NCI-H1417 (cell line): ENCODE measurements around the gene CBX3.
"Not testable (repeated sequence)": the region's sequence is repeated elsewhere in the genome, so short reads cannot be mapped to it uniquely, and the experiment has no call there.

Experiments
- DNase-seq, 3 experiments: peaks; one replicate each; lab custom pipeline; 2025; lab: John Stamatoyannopoulos, UW

Gene CBX3

DNA sequence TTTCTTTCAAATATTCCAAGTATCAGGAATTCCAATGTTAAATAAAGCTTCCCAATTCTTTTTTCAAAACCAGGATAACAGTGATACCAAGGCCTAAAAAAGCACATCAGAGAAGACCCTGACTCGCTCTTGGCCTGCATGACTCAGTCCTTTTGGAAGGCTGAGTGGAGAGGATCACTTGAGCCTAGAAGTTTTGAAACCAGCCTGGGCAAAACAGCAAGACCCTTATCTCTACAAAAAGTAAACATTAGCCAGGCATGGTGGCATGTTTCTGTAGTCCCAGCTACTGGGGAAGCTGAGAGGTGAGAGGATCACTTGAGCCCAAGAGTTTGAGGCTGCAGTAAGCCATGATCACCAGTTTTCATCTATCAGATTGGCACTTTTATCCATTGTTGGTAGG is 30.9 kb upstream of the CBX3 start:
- no peak for DNase-seq

DNA sequence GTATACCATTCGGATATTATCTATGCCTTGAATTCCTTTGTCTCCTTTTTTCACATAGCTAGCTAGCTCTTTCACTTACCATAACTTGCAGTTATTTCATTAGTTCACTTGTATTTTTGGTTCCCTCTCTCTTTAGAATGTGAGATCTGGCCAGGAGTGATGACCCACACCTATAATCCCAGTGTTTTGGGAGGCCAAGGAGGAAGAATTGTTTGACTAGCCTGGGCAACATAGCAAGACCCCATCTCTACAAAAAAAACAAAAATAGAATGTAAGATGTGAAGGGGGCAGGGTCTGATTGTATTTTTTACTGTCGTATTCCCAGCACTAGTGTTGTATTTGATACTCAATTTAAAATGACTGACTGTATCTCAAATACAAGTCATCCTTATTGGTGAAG is 29.9 kb upstream of the CBX3 start:
- no peak for DNase-seq

DNA sequence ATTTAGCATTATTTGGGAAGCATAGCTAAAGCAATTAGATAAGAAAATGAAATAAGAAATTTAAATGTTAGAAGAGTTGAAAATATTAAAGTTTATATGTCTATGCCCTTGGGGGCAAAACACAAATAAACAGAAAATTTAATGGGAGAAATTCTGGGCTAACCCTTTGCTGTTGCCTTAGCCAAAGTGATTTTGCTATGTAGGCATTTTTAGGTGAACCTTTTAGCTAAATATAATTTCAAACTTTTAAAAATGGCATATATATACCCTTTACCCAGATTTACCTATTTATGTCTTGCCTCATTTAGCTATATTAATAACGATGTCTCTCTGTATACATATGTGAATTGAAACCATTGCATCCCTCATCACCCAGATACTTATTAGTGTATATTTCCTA is 29.5 kb upstream of the CBX3 start:
- no peak for DNase-seq

DNA sequence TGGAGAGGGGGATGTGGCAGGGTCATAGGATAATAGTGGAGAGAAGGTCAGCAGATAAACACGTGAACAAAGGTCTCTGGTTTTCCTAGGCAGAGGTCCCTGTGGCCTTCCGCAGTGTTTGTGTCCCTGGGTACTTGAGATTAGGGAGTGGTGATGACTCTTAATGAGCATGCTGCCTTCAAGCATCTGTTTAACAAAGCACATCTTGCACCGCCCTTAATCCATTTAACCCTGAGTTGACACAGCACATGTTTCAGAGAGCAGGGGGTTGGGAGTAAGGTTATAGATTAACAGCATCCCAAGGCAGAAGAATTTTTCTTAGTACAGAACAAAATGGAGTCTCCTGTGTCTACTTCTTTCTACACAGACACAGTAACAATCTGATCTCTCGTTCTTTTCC is 25.6 kb upstream of the CBX3 start:
- DNase-seq, result not testable (repeated sequence)

DNA sequence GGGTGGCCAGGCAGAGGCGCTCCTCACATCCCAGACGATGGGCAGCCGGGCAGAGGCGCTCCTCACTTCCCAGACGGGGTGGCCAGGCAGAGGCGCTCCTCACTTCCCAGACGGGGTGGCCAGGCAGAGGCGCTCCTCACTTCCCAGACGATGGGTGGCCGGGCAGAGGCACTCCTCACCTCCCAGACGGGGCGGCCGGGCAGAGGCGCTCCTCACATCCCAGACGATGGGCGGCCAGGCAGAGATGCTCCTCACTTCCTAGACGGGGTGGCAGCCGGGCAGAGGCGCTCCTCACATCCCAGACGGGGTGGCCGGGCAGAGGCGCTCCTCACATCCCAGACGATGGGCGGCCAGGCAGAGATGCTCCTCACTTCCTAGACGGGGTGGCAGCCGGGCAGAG is 24.8 kb upstream of the CBX3 start:
- not testable (repeated sequence) for DNase-seq

DNA sequence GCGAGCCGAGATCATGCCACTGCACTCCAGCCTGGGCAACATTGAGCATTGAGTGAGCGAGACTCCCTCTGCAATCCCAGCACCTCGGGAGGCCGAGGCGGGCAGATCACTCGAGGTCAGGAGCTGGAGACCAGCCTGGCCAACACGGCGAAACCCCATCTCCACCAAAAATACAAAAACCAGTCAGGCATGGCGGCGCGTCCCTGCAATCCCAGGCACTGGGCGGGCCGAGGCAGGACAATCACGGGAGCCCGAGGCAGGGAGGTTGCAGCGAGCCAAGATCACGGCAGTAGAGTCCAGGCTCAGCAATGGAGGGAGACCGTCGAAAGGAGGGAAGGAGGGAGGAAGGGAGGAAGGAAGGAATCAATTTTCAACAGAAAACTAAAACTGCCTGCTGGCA is 24.3 kb upstream of the CBX3 start:
- not testable (repeated sequence) for DNase-seq

DNA sequence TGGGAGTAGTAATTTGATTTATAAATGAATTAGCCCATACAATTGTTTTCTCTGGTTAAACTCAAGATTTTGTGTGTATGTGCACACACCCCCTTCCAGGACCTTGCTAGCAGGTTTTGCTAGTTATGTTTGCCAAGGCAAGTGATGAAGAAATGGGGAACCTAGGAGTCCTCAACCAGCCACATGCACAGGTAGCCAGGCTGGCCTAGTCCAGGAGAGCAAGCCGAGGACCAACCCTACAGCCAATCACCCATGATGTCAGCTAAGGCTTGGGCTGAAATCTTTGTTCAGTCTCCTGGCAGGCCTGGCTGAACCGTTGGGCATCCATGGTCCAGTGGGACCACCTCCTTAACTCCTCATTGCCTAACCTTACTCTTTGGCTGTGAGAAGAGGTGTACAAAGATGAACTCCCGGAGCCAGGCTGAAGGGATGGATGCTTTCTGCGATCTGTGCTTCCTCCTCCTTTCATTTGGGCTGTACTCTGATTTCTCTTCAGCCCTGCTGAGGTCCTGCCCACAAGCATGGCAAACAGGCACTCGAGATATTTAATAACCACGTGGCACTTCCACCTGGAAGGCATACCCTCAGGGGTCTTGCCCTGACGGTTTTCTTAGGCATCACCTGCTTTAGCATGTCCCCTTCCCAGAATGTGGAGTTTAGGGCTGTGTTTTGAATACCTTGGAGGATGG is 23.1 kb upstream of the CBX3 start:
- no peak for DNase-seq

DNA sequence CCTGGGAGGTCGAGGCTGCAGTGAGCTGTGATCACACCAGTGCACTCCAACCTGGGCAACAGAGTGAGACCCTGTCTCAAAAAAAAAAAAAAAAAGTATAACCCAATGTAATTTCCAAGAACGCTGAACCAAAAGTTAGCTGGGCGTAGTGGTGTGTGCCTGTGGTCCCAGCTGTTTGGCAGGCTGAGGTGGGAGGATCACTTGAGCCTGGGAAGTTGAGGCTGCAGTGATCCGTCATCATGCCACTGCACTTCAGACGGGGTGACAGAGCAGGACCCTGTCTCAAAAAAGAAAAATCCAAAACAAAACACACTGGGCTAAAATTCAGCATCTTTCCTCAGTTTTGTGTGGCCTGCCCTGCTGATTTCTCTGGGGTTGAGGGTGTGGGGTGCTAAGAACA is 22.1 kb upstream of the CBX3 start:
- no peak for DNase-seq

DNA sequence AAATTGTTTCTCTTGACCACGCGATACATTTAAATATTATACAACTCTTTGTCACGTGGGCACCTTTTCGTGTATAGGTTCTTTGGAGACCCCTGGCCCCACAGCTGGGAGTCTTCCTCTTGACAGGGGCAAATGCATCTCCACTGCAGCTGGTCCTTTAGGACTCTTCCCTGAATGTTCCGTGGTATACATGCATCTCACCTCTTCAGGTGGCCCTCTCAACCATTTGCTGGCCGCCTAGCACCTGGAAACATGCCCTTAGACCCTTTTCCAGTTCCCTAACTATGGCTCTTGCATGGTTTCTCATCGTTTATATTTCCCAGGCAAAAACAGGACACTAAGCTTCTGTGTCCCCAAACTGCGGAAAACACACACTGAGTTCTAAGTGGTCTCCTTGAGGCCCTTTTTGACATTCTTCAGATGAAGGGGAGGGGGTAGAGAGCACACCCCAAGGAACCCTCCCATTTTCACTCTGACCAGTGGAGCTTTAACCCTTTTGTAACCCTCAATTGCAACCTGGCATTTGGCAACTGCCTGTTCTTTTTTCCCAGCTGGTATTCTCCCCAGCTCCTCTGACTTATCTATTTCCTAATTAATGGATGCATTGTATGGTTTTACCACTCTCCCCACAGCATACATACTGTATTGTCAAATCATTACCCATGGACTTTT is 21.6 kb upstream of the CBX3 start:
- no peak for DNase-seq

DNA sequence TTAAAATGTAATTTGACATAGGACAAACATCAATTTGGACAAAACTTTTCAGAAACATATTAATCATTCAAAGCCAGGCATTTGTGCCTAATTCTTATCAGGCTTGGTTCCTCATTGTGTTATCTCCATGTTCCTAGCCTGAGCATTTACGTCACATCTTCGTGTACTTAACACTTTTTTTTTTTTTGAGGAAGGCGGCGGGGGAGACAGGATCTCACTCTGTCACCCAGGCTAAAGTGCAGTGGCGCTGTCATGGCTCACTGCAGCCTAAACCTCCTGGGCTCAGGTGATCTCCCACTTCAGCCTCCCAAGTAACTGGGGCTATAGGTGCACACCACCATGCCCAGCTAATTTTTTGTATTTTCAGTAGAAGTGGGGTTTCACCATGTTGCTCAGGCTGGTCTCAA is 20.8 kb upstream of the CBX3 start:
- DNase-seq, result no peak

DNA sequence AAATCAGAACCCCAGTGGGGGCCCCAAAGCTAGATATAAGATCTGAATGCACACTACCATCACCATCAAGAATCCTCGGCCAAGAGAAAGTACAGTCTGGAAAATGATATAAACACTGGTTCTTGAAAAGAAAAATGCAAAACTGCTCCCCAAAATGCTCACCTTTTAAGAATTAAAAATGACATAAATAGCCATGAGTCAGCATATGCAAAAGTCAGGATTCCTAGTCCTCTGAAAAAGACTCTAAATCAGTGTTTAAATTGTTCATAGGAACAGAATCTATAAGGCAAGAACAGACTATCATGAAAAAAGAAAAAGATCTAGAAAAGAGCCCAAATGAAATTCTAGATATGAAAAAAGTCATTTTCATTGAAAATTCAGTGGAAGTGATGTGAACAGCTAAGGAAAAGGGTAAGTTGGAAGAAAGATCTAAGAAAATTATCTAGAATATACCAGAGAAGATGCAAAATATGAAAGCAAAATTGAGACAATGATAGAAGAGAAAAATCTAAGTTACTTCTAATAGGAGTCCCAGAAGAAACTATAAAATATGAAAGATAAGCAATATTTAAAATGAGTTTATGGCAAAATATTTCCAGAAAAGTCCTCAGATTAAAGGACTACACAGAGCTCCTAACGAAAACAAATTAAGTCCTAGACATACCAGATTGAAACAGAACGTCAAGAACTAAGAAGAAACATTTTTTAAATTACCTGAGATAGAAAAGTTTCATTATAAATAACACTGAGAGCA is 19.9 kb upstream of the CBX3 start:
- DNase-seq, result no peak

DNA sequence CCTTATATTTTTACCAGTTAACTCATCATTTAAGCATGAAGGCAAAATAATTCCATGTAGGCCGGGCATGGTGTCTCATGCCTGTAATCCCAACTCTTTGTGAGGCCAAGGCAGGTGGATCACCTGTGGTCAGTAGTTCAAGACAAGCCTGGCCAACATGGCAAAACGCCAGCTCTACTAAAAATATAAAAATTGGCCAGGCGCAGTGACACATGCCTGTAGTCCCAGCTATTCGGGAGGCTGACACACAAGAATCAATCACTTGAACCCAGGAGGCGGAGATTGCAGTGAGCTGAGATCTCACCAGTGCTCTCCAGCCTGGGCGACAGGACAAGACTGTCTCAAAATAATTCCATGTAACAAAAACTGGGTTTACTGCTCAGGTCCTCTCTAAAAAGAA is 19.3 kb upstream of the CBX3 start:
- peak in 1 of 3 experiments; percentile 48 for DNase-seq

DNA sequence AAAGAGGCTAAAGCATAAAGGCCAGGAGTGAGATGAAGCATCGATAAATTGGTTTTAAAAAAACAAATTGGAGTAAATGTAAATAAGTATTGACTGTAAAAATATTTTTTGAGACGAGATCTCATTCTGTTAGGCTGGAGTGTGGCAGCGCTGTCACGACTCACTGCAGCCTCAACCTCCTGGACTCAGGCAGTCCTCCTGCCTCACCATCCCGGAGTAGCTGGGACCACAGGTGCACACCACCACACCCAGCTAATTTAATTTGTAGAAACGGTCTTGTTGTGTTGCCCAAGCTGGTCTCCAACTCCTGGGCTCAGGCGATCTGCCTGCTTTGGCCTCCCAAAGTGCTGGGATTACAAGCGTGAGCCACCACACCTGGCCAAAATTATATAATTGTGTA is 18.8 kb upstream of the CBX3 start:
- DNase-seq, result peak in 1 of 3 experiments; percentile 48

DNA sequence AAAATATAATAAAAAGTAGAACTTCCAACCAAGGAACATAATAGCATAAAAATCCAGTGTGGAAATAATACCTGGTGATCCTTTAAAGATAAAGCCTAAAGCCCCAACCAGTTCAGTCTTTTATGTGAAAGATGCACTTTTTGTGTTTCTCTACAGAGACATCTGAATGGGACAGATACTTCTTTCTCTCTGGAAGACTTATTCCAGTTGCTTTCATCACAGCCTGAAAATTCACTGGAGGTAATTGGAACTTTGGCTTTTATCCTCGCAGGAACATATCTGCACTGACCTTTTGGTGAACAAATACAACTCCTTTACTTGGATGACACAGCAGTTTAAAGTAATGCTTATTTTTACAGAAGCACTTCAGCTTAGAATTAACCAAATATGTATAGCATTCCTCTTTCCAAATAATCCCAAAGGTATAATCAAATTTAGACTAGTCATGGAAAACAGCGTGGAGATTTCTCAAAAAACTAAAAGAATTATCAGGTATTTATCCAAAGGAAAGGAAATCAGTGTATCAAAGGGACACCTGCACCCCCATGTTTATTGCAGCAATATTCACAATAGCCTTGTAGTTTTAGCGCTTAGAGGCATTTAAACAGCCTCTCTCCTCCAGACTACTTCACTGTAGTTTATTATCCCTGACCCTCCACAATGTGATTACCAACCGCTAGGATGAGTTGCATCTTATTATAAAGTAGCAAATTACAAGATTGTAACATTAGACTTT is 17.8 kb upstream of the CBX3 start:
- DNase-seq, result peak in 1 of 3 experiments; percentile 60

DNA sequence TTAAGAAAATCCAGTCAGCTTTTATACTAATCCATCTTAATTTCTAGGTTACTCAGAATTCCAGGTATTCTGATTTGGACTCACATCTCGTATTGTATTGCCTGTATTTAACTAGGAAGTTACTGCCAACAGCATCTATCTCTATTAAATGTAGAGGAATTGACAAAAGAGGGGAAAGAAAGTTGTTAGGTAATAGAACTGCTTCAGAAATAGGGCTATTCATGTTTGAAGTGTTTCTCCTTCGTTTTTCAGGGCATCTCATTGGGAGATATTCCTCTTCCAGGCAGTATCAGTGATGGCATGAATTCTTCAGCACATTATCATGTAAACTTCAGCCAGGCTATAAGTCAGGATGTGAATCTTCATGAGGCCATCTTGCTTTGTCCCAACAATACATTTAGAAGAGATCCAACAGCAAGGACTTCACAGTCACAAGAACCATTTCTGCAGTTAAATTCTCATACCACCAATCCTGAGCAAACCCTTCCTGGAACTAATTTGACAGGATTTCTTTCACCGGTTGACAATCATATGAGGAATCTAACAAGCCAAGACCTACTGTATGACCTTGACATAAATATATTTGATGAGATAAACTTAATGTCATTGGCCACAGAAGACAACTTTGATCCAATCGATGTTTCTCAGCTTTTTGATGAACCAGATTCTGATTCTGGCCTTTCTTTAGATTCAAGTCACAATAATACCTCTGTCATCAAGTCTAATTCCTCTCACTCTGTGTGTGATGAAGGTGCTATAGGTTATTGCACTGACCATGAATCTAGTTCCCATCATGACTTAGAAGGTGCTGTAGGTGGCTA is 17.1 kb upstream of the CBX3 start:
- DNase-seq, result peak in 1 of 3 experiments; percentile 60

DNA sequence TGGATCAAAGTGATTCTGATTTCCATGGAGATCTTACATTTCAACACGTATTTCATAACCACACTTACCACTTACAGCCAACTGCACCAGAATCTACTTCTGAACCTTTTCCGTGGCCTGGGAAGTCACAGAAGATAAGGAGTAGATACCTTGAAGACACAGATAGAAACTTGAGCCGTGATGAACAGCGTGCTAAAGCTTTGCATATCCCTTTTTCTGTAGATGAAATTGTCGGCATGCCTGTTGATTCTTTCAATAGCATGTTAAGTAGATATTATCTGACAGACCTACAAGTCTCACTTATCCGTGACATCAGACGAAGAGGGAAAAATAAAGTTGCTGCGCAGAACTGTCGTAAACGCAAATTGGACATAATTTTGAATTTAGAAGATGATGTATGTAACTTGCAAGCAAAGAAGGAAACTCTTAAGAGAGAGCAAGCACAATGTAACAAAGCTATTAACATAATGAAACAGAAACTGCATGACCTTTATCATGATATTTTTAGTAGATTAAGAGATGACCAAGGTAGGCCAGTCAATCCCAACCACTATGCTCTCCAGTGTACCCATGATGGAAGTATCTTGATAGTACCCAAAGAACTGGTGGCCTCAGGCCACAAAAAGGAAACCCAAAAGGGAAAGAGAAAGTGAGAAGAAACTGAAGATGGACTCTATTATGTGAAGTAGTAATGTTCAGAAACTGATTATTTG is 16.3 kb upstream of the CBX3 start:
- DNase-seq, result peak in 1 of 3 experiments; percentile 62

DNA sequence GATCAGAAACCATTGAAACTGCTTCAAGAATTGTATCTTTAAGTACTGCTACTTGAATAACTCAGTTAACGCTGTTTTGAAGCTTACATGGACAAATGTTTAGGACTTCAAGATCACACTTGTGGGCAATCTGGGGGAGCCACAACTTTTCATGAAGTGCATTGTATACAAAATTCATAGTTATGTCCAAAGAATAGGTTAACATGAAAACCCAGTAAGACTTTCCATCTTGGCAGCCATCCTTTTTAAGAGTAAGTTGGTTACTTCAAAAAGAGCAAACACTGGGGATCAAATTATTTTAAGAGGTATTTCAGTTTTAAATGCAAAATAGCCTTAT is 15.7 kb upstream of the CBX3 start:
- DNase-seq, result no peak

DNA sequence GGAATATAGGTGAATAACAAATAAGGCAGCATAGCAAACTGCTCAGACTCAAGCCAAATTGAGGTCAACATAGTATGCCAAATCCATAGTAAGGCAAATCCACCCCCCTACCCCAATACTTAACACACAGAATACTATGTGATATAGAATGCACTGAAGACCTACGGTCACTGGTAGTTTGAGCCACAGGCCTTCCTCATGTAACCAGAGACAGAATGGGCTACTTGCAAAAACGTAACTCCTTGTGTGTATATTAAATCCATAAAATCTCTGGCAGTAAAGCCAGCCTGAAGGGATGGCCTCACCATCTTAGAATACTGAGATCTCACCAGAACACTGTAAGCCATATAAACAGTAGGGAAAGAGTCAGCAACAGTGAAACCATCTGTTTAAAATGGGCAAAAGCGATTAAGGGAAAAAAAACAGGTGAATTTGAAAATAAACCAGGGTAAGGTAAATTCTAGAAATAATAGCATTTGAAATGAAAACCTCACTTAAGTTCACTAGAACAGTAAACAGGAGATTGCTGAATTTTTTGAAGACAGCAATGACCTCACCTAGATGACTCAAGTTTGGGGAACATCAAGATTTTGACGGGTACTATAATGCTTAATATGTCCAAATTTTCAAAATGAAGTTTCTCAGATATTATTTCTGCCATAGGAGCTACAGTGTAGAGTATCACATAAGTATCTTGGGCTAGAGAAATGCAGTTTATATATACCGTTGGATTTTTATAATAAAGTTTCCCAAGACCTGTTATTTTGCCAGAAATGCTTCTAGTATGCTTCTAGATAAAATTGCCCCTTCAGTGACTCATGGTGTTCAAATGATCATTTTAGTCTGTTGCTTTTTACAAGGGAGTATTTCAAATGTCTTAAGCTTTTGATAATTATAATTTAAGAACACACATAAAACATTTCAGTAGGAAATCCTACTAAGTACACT is 14.9 kb upstream of the CBX3 start:
- DNase-seq, result peak in 1 of 3 experiments; percentile 54

DNA sequence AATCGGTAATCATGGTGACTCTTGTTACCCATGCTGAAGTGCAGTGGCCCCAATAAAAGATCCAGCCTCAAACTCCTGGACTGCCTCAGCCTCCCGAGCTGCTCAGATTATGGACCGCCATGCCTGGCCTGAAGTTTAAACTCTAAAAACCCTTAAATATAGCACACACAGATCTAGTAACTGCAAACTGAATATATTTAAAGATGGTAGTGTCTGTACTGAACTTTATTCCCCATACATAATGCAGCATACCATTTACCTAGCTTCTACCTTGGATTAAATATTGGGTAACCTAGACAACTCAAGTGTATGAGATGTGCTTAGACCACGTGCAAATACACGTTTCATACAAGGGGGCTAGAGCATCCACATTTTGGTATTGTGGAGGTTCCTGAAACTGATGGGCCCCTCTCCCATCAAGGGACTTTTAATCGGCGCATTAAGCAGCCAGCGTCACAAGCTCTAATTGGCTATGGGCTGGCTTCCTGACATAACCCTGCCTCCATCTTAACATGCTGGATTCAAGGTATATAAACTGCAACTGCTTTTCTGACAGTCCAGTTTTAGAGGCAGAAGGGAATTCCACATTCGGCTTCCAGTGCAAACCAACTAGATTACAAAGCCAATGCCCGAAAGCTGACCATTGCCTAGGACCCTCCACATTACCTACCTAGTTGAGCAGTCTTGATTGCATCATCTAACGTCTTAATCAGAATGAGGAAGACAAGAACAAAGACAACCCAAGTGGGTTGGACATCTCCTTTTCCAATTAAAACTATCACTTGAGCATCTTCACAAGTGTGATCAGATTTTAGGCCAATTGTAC is 14.0 kb upstream of the CBX3 start:
- peak in 2 of 3 experiments; percentile 34 to 71 for DNase-seq
